Measurements from ENCODE around the gene MIOS.

DNA sequence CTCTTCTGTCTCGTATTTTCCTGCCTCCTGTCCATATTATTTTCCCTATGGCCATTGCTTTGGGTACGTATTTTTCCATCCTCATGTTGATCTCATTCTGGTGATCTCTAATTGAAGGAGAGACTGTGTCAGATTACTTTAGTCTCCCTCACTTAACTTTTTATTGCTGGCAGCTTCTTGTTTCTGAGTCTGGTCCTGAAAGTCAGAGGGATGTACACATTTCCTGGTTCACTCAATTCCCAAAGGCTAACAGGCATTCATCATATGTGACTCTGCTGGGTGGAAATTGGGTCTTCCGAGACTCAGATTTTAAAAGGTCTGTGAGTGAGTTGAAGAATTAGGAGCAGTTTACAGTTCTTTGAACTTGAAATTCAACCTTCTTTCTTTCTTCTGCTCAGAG, 84.8 kb downstream of the MIOS start:
- TF ChIP-seq, protein P1, sequence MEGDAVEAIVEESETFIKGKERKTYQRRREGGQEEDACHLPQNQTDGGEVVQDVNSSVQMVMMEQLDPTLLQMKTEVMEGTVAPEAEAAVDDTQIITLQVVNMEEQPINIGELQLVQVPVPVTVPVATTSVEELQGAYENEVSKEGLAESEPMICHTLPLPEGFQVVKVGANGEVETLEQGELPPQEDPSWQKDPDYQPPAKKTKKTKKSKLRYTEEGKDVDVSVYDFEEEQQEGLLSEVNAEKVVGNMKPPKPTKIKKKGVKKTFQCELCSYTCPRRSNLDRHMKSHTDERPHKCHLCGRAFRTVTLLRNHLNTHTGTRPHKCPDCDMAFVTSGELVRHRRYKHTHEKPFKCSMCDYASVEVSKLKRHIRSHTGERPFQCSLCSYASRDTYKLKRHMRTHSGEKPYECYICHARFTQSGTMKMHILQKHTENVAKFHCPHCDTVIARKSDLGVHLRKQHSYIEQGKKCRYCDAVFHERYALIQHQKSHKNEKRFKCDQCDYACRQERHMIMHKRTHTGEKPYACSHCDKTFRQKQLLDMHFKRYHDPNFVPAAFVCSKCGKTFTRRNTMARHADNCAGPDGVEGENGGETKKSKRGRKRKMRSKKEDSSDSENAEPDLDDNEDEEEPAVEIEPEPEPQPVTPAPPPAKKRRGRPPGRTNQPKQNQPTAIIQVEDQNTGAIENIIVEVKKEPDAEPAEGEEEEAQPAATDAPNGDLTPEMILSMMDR (IDR thresholded peaks at IDR 0.05), result no peak
- no peak for TF ChIP-seq POLR2A (IDR thresholded peaks at IDR 0.05)

Data from thyroid gland (tissue), 4 donors.